HUES48 (cell line): Measurements from ENCODE around the gene C1QTNF12.

Experiments
- H3K27ac ChIP-seq: one replicate; pipeline ENCODE4 v1.7.0; 2013; ENCODE audit warnings: low read depth, low read length, inconsistent platforms
- H3K27me3 ChIP-seq: 2 replicates; pipeline ENCODE4 v1.6.1; 2013; ENCODE audit warnings: mild to moderate bottlenecking, low read length; ENCODE audit not compliant: control insufficient read depth, insufficient read depth
- H3K36me3 ChIP-seq: 2 replicates; pipeline ENCODE4 v1.6.1; 2013; ENCODE audit warnings: low read length; ENCODE audit not compliant: control insufficient read depth, insufficient read depth
- H3K4me1 ChIP-seq: 2 replicates; pipeline ENCODE4 v1.6.1; 2013; ENCODE audit warnings: mild to moderate bottlenecking, low read length; ENCODE audit not compliant: control insufficient read depth, insufficient read depth
- H3K4me3 ChIP-seq: 2 replicates; pipeline ENCODE4 v1.5.1; 2013; ENCODE audit warnings: mild to moderate bottlenecking, low read depth, low read length
- H3K9ac ChIP-seq: 2 replicates; pipeline ENCODE4 v1.6.1; 2013; ENCODE audit warnings: mild to moderate bottlenecking, low read depth, low read length, moderate library complexity
- H3K9me3 ChIP-seq: 2 replicates; pipeline ENCODE4 v1.6.1; 2013; ENCODE audit warnings: low read length; ENCODE audit not compliant: control insufficient read depth, insufficient read depth

Gene C1QTNF12

GRCh38 chr1:1246577-1247340, at the start of gene C1QTNF12:
Gene C1QTNF12 (minus strand): TSS chr1:1246722. CDS start chr1:1246690, 32 bp downstream.
- H3K27ac ChIP-seq = no peak within 1 kb of the TSS
- no peaks in the 10 kb centered on the region for H3K36me3 ChIP-seq
- H3K4me1 ChIP-seq = no peaks in the 10 kb centered on the region
- no peak within 1 kb of the TSS for H3K9ac ChIP-seq
- no peak within 1 kb of the TSS; the same call in 1 of the 2 replicates for H3K4me3 ChIP-seq
- H3K27me3 ChIP-seq = peaks cover 18% of the 10 kb centered on the region; the same call in 1 of the 2 replicates
- H3K9me3 ChIP-seq = no peaks in the 10 kb centered on the region

DNA sequence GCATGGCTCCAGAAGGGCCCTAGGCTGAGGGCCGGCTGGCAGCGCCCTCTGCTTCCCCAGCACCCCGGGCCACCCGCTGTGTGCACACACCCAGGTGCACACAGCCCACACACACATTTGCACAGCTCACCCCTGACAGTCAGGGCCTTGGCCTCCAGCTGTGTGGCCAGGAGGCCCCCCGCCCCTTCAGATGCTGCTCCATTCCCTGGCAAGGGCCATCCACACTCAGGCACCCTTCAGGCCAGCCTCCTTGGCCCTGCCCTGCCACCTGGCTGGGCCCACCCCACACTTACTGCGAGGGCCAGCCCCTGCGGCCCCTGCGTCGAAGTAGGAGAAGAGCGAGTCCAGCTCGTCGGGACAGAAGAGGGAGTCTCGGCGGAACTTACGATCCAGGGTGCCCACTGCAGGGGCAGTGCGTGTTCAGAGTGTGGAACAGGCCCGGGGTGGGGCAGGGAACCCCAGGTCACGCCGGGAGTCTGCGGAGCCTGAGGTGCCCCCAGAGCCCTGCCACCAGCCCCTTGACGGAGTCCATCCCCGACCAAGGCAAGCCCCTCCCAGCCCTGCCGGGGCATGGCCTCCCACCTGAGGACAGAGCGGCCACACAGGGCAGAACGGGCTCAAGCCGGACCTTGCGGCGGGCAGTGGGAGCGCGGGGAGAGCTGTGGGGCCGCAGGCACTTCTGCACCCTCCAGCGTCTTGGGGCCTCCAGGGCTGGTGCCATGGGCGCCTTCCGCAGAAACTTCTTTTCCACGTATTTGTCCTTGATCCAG, 48.8 kb upstream of the C1QTNF12 start:
- no peak overlapping the region for H3K4me3 ChIP-seq
- H3K27ac ChIP-seq = no peak overlapping the region
- H3K9ac ChIP-seq = no peak overlapping the region
- H3K4me1 ChIP-seq = no peaks in the 10 kb centered on the region
- H3K27me3 ChIP-seq = no peaks in the 10 kb centered on the region
- H3K9me3 ChIP-seq = no peaks in the 10 kb centered on the region
- H3K36me3 ChIP-seq = no peaks in the 10 kb centered on the region

DNA sequence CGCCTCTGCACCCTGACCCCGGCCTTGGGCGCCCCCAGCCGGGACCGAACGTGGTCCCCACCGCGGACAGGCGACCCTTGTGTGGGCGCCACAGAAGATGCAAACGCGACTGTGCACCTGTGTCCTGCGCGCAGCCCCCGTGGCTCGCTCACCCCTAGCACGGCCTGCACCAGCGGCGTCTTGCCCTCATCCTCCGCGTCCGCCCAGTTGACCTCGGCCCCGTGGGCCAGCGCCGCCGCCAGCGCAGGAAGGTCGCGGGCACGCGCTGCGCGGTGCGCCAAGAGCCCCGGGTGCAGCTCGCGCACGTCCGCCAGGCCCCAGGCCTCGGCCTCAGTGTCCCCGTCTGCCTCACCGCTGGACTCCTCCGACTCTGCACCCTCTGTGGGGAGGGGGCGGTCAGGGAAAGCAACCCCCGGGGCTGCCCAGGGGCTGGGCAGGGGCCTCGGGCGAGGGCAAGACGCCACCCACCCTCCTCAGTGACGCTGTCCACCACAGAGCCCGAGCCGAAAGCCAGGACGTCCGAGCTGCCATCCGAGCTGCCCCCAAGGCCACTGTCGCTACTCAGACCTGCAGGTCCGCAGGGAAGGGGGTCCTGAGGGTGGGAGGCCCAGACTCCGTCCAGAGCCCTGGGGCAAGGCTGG, 47.8 kb upstream of the C1QTNF12 start:
- Histone ChIP-seq H3K27ac (no peak overlapping the region), H3K9me3 (no peaks in the 10 kb centered on the region), H3K27me3 (no peaks in the 10 kb centered on the region), H3K4me3 (peak overlapping the region; percentile 46; the same call in 1 of the 2 replicates), H3K9ac (no peak overlapping the region), H3K4me1 (no peaks in the 10 kb centered on the region), H3K36me3 (no peaks in the 10 kb centered on the region)

- H3K27me3 ChIP-seq = no peaks in the 10 kb centered on the region
- H3K9me3 ChIP-seq = no peaks in the 10 kb centered on the region
- no peak overlapping the region for H3K27ac ChIP-seq
- no peaks in the 10 kb centered on the region for H3K4me1 ChIP-seq
- H3K9ac ChIP-seq = no peak overlapping the region
- no peaks in the 10 kb centered on the region for H3K36me3 ChIP-seq
- peak overlapping the region; percentile 46; the same call in 1 of the 2 replicates for H3K4me3 ChIP-seq
These were observed 47.0 kb upstream of the C1QTNF12 start for GRCh38 chr1:1293263-1294249.

- Histone ChIP-seq H3K4me3 (no peak overlapping the region), H3K9ac (no peak overlapping the region)
These were observed 46.3 kb upstream of the C1QTNF12 start for GRCh38 chr1:1292851-1293250.

GRCh38 chr1:1292442-1292779, 45.9 kb upstream of the C1QTNF12 start:
- Histone ChIP-seq H3K4me3 (no peak overlapping the region), H3K27me3 (no peaks in the 10 kb centered on the region), H3K36me3 (no peaks in the 10 kb centered on the region), H3K4me1 (no peaks in the 10 kb centered on the region), H3K9ac (no peak overlapping the region), H3K9me3 (no peaks in the 10 kb centered on the region), H3K27ac (no peak overlapping the region)

More at GRCh38 chr1:1292851-1293250, 46.3 kb upstream of the C1QTNF12 start:
- H3K27me3 ChIP-seq = no peaks in the 10 kb centered on the region
- H3K36me3 ChIP-seq = no peaks in the 10 kb centered on the region
- no peak overlapping the region for H3K27ac ChIP-seq
- no peaks in the 10 kb centered on the region for H3K4me1 ChIP-seq
- H3K9me3 ChIP-seq = no peaks in the 10 kb centered on the region

- H3K9ac ChIP-seq = no peak overlapping the region
- H3K27ac ChIP-seq = no peak overlapping the region
- H3K4me1 ChIP-seq = no peaks in the 10 kb centered on the region
- H3K27me3 ChIP-seq = no peaks in the 10 kb centered on the region
- H3K36me3 ChIP-seq = no peaks in the 10 kb centered on the region
- no peak overlapping the region for H3K4me3 ChIP-seq
- H3K9me3 ChIP-seq = no peaks in the 10 kb centered on the region
These were observed 45.3 kb upstream of the C1QTNF12 start for GRCh38 chr1:1291548-1292441.

DNA sequence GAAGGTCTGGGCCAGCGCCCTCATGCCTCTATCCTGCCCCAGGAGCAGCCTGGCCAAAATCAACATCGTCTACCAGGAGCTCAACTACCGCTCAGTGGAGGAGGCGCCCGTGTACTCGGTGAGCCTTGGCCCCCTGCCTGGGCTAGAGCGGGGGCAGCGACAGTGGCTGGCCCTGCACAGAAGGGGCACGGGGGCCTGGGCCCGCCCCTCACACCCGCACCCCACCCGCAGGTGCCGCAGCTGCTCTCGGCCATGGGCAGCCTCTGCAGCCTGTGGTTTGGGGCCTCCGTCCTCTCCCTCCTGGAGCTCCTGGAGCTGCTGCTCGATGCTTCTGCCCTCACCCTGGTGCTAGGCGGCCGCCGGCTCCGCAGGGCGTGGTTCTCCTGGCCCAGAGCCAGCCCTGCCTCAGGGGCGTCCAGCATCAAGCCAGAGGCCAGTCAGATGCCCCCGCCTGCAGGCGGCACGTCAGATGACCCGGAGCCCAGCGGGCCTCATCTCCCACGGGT, 44.6 kb upstream of the C1QTNF12 start:
- Histone ChIP-seq H3K27me3 (no peaks in the 10 kb centered on the region), H3K36me3 (no peaks in the 10 kb centered on the region), H3K4me3 (no peak overlapping the region), H3K9me3 (no peaks in the 10 kb centered on the region), H3K9ac (no peak overlapping the region), H3K27ac (no peak overlapping the region), H3K4me1 (no peaks in the 10 kb centered on the region)

DNA sequence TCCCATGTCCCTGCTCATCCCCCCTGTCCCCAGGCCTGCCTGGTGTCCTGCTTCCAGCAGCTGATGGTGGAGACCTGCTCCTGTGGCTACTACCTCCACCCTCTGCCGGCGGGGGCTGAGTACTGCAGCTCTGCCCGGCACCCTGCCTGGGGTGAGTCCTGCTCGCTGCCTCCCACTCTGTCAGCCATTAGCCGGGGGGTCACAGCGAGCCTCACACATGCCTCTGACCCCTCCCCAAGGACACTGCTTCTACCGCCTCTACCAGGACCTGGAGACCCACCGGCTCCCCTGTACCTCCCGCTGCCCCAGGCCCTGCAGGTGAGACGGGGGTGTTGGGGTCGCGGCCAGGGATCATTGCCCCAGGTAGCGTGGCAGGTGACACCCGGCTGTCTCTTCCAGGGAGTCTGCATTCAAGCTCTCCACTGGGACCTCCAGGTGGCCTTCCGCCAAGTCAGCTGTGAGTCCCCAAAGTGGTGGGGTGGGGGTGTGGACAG, 43.8 kb upstream of the C1QTNF12 start:
- no peaks in the 10 kb centered on the region for H3K27me3 ChIP-seq
- H3K27ac ChIP-seq = no peak overlapping the region
- no peaks in the 10 kb centered on the region for H3K4me1 ChIP-seq
- no peak overlapping the region for H3K9ac ChIP-seq
- no peaks in the 10 kb centered on the region for H3K9me3 ChIP-seq
- H3K4me3 ChIP-seq = no peak overlapping the region
- no peaks in the 10 kb centered on the region for H3K36me3 ChIP-seq
